Calu3 (cell line): ENCODE data around the gene FAM171A2. TPM values are rescaled to one million over a fixed set of nuclear protein-coding genes. Genes with fewer than 3 reads are reported as not detected.
"Not testable (repeated sequence)": the region's sequence is repeated elsewhere in the genome, so short reads cannot be mapped to it uniquely, and the experiment has no call there.

Experiments
- BruUV-seq: library from RNA; stranded (reverse); fragments of 400-500 nt; replicated peaks from 2 replicates; lab custom pipeline; 2021; lab: Mats Ljungman, UMichigan
- CTCF ChIA-PET: fragments of 300-600 bp; sonication (Branson Sonifier 250); formaldehyde crosslinking; loops from one replicate; lab custom pipeline; 2022; ENCODE audit warnings: antibody characterized with exemption; lab: Charles Lee
- DNase-seq: peaks from one replicate; pipeline ENCODE4 v3.0.0; 2022
- H3K27ac Mint-ChIP-seq: one replicate; pipeline ENCODE4 v1.8.0; 2022; ENCODE audit warnings: mixed read lengths; ENCODE audit not compliant: unreplicated experiment
- H3K27me3 Mint-ChIP-seq: one replicate; pipeline ENCODE4 v1.8.0; 2022; ENCODE audit warnings: mixed read lengths; ENCODE audit not compliant: unreplicated experiment
- H3K36me3 Mint-ChIP-seq: one replicate; pipeline ENCODE4 v1.8.0; 2022; ENCODE audit warnings: mild to moderate bottlenecking, moderate library complexity, mixed read lengths; ENCODE audit not compliant: insufficient read depth, unreplicated experiment
- H3K4me1 Mint-ChIP-seq: one replicate; pipeline ENCODE4 v1.8.0; 2022; ENCODE audit warnings: mild to moderate bottlenecking, low read depth, mixed read lengths; ENCODE audit not compliant: unreplicated experiment
- H3K4me3 Mint-ChIP-seq: one replicate; pipeline ENCODE4 v1.8.0; 2022; ENCODE audit warnings: mild to moderate bottlenecking, low read depth, moderate library complexity, mixed read lengths; ENCODE audit not compliant: unreplicated experiment
- H3K9me3 Mint-ChIP-seq: one replicate; pipeline ENCODE4 v1.8.0; 2022; ENCODE audit warnings: low read depth, mixed read lengths; ENCODE audit not compliant: unreplicated experiment
- CTCF ChIP-seq: fragments of 200-600 bp; IDR thresholded peaks from one replicate; pipeline ENCODE4 v1.8.0; 2022; ENCODE audit warnings: antibody characterized with exemption; ENCODE audit not compliant: unreplicated experiment
- intact Hi-C: fragments of 100-400 bp; cut with micrococcal nuclease; formaldehyde crosslinking; loops from one replicate; pipeline ENCODE4 v1.10.0; 2022; ENCODE audit not compliant: unreplicated experiment
- total RNA-seq: library from RNA; stranded (reverse); gene quantifications from 2 replicates; pipeline ENCODE4 v1.2.3, GENCODE V29; 2022

Gene FAM171A2
- total RNA-seq, 1 experiment from 2014 or later = 2.0 TPM

GRCh38 chr17:44334315-44334714 is 29.3 kb downstream of the FAM171A2 start:
- Mint-ChIP-seq H3K9me3 (no peaks in the 10 kb centered on the region), H3K27me3 (peaks cover 14% of the 10 kb centered on the region), H3K4me1 (peaks cover 18% of the 10 kb centered on the region), H3K4me3 (no peak overlapping the region), H3K27ac (no peak overlapping the region), H3K36me3 (no peaks in the 10 kb centered on the region)
- no TSS peak for BruUV-seq
- DNase-seq = no peak
- intact Hi-C loops = no loop called here
- no peak for TF ChIP-seq CTCF
- CTCF ChIA-PET = interaction anchor here (0.8 to 1.9 kb wide), 2 partner anchors 11 to 131 kb away, joined by 3 to 8 read pairs; partner anchors contain the start of gene GRN

GRCh38 chr17:44333371-44333770 is 30.3 kb downstream of the FAM171A2 start:
- intact Hi-C loops = no loop called here
- CTCF ChIA-PET = interaction anchor here (0.6 to 1.9 kb wide), 5 partner anchors 12 to 276 kb away, joined by 3 to 8 read pairs (median 6); partner anchors contain the start of gene GRN
- no peaks in the 10 kb centered on the region for H3K36me3 Mint-ChIP-seq
- no peak overlapping the region for H3K27ac Mint-ChIP-seq
- no peaks in the 10 kb centered on the region for H3K9me3 Mint-ChIP-seq
- no TSS peak for BruUV-seq
- peaks cover 14% of the 10 kb centered on the region for H3K27me3 Mint-ChIP-seq
- peaks cover 13% of the 10 kb centered on the region for H3K4me1 Mint-ChIP-seq
- no peak for DNase-seq
- no peak for TF ChIP-seq CTCF
- no peak overlapping the region for H3K4me3 Mint-ChIP-seq

- DNase-seq = peak; percentile 91
- Mint-ChIP-seq H3K27me3 (no peaks in the 10 kb centered on the region), H3K36me3 (peaks cover 9% of the 10 kb centered on the region), H3K4me3 (no peak overlapping the region), H3K27ac (no peak overlapping the region), H3K9me3 (no peaks in the 10 kb centered on the region), H3K4me1 (peaks cover 11% of the 10 kb centered on the region)
- TF ChIP-seq CTCF = peak; percentile 86
- BruUV-seq = no TSS peak
- intact Hi-C loops = loop anchor here (2.0 kb wide), 1 partner anchor 133 kb away; the partner anchor contains the start of gene ATXN7L3
- CTCF ChIA-PET = interaction anchor here (0.6 to 1.7 kb wide), 10 partner anchors 8 to 221 kb away, joined by 3 to 10 read pairs (median 4); partner anchors contain the start of genes GRN, HDAC5, TMUB2 and UBTF
These were observed 32.3 kb downstream of the FAM171A2 start for GRCh38 chr17:44331249-44331760.

GRCh38 chr17:44330263-44330662 is 33.4 kb downstream of the FAM171A2 start:
- H3K9me3 Mint-ChIP-seq, BruUV-seq, H3K27me3 Mint-ChIP-seq, DNase-seq, H3K27ac Mint-ChIP-seq, H3K4me3 Mint-ChIP-seq: not testable (repeated sequence)
- intact Hi-C loops = loop anchor here (2.0 kb wide), 1 partner anchor 131 kb away; the partner anchor contains the start of gene ATXN7L3
- Mint-ChIP-seq H3K36me3 (peaks cover 19% of the 10 kb centered on the region), H3K4me1 (peaks cover 14% of the 10 kb centered on the region)
- CTCF ChIA-PET = interaction anchor here (0.6 to 1.7 kb wide), 9 partner anchors 9 to 806 kb away, joined by 3 to 10 read pairs (median 4); partner anchors contain the start of genes GRN and HDAC5

- H3K27me3 Mint-ChIP-seq, H3K9me3 Mint-ChIP-seq, H3K27ac Mint-ChIP-seq, H3K4me3 Mint-ChIP-seq, BruUV-seq, DNase-seq: not testable (repeated sequence)
- intact Hi-C loops = loop anchor here (5.0 kb wide), 1 partner anchor 107 kb away; no protein-coding TSS in a partner anchor
- CTCF ChIA-PET = interaction anchor here (0.6 to 1.2 kb wide), 2 partner anchors 13 to 806 kb away, joined by 4 to 7 read pairs; no protein-coding TSS in a partner anchor
- Mint-ChIP-seq H3K36me3 (peaks cover 27% of the 10 kb centered on the region), H3K4me1 (peaks cover 17% of the 10 kb centered on the region)
These were observed 34.1 kb downstream of the FAM171A2 start for GRCh38 chr17:44329516-44329915.
